ENCODE results near the gene ACTN1.
A peak's percentile ranks its signal among the peaks of the same experiment; 100 is the strongest.

ACTN1 gene

GRCh38 chr14:68844210-68844545 is 134.9 kb downstream of the ACTN1 start:
- Histone ChIP-seq H3K79me2 (ENCODE audit: low read length) (no peaks in the 10 kb centered on the region), H4K20me1 (ENCODE audit: insufficient read depth, low read length) (no peaks in the 10 kb centered on the region), H3K27ac (ENCODE audit: low read length) (no peak overlapping the region), H3K27me3 (ENCODE audit: low read depth, low read length) (0 out of 2 replicates have a peak, but pooled peaks cover 11% of the 10 kb centered on the region), H3K9me3 (ENCODE audit: insufficient read depth, low read length) (no peaks in the 10 kb centered on the region), H2AFZ (ENCODE audit: low read depth, low read length) (no peak overlapping the region), H3K4me3 (ENCODE audit: low read length) (peak overlapping the region; percentile 72; the same call in 1 of the 2 replicates), H3K36me3 (replicated peaks; ENCODE audit: low read depth, low read length) (no peaks in the 10 kb centered on the region), H3K9ac (ENCODE audit: low read length) (no peak overlapping the region), H3K4me2 (ENCODE audit: low read length) (peak overlapping the region; percentile 97), H3K4me1 (ENCODE audit: low read length) (peaks cover 4% of the 10 kb centered on the region; the same call in 1 of the 2 replicates)
- no peak for TF ChIP-seq EZH2phosphoT487 (IDR thresholded peaks at IDR 0.05; ENCODE audit: low read depth)
- TF ChIP-seq, protein P1, sequence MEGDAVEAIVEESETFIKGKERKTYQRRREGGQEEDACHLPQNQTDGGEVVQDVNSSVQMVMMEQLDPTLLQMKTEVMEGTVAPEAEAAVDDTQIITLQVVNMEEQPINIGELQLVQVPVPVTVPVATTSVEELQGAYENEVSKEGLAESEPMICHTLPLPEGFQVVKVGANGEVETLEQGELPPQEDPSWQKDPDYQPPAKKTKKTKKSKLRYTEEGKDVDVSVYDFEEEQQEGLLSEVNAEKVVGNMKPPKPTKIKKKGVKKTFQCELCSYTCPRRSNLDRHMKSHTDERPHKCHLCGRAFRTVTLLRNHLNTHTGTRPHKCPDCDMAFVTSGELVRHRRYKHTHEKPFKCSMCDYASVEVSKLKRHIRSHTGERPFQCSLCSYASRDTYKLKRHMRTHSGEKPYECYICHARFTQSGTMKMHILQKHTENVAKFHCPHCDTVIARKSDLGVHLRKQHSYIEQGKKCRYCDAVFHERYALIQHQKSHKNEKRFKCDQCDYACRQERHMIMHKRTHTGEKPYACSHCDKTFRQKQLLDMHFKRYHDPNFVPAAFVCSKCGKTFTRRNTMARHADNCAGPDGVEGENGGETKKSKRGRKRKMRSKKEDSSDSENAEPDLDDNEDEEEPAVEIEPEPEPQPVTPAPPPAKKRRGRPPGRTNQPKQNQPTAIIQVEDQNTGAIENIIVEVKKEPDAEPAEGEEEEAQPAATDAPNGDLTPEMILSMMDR (IDR thresholded peaks at IDR 0.05; ENCODE audit: low read depth, low read length): no peak

GRCh38 chr14:68843471-68844209 is 135.5 kb downstream of the ACTN1 start:
- H2AFZ ChIP-seq (ENCODE audit: low read depth, low read length): peak overlapping the region; percentile 96
- TF ChIP-seq EZH2phosphoT487 (IDR thresholded peaks at IDR 0.05; ENCODE audit: low read depth): no peak
- TF ChIP-seq, protein P1 (IDR thresholded peaks at IDR 0.05; ENCODE audit: low read depth, low read length): peak; percentile 91
- H3K27ac ChIP-seq (ENCODE audit: low read length): no peak overlapping the region
- no peaks in the 10 kb centered on the region for H3K79me2 ChIP-seq (ENCODE audit: low read length)
- peak overlapping the region; percentile 24; the same call in 1 of the 2 replicates for H3K9ac ChIP-seq (ENCODE audit: low read length)
- H3K9me3 ChIP-seq (ENCODE audit: insufficient read depth, low read length): no peaks in the 10 kb centered on the region
- no peaks in the 10 kb centered on the region for H3K36me3 ChIP-seq (replicated peaks; ENCODE audit: low read depth, low read length)
- H3K4me1 ChIP-seq (ENCODE audit: low read length): peaks cover 4% of the 10 kb centered on the region; the same call in 1 of the 2 replicates
- H3K27me3 ChIP-seq (ENCODE audit: low read depth, low read length): 0 out of 2 replicates have a peak, but pooled peaks cover 11% of the 10 kb centered on the region
- peak overlapping the region; percentile 72 for H3K4me3 ChIP-seq (ENCODE audit: low read length)
- H3K4me2 ChIP-seq (ENCODE audit: low read length): peak overlapping the region; percentile 97
- no peaks in the 10 kb centered on the region for H4K20me1 ChIP-seq (ENCODE audit: insufficient read depth, low read length)

GRCh38 chr14:68842298-68842697 is 136.8 kb downstream of the ACTN1 start:
- H3K4me2 ChIP-seq (ENCODE audit: low read length): no peak overlapping the region

More at GRCh38 chr14:68842298-68842697, 136.8 kb downstream of the ACTN1 start:
- Histone ChIP-seq H2AFZ (ENCODE audit: low read depth, low read length) (no peak overlapping the region), H4K20me1 (ENCODE audit: insufficient read depth, low read length) (no peaks in the 10 kb centered on the region), H3K36me3 (replicated peaks; ENCODE audit: low read depth, low read length) (no peaks in the 10 kb centered on the region), H3K4me1 (ENCODE audit: low read length) (peaks cover 4% of the 10 kb centered on the region; the same call in 1 of the 2 replicates), H3K4me3 (ENCODE audit: low read length) (no peak overlapping the region), H3K9ac (ENCODE audit: low read length) (no peak overlapping the region), H3K79me2 (ENCODE audit: low read length) (no peaks in the 10 kb centered on the region), H3K9me3 (ENCODE audit: insufficient read depth, low read length) (no peaks in the 10 kb centered on the region), H3K27ac (ENCODE audit: low read length) (no peak overlapping the region), H3K27me3 (ENCODE audit: low read depth, low read length) (0 out of 2 replicates have a peak, but pooled peaks cover 11% of the 10 kb centered on the region)
- no peak for TF ChIP-seq EZH2phosphoT487 (IDR thresholded peaks at IDR 0.05; ENCODE audit: low read depth)
- TF ChIP-seq, protein P1 (IDR thresholded peaks at IDR 0.05; ENCODE audit: low read depth, low read length): no peak
